Measurements from ENCODE around the gene CHST11.

CHST11 gene

GRCh38 chr12:104651811-104652210, 195.1 kb downstream of the CHST11 start:
- FAIRE-seq (no peak), DNase-seq (ENCODE audit: low spot score) (no peak)

- FAIRE-seq (no peak), DNase-seq (ENCODE audit: low spot score) (no peak)
Observed at GRCh38 chr12:104652358-104652757, 195.6 kb downstream of the CHST11 start.

GRCh38 chr12:104652910-104653309, 196.2 kb downstream of the CHST11 start:
- DNase-seq (ENCODE audit: low spot score) (no peak), FAIRE-seq (no peak)

GRCh38 chr12:104653730-104654664, 197.2 kb downstream of the CHST11 start:
- DNase-seq (ENCODE audit: low spot score) (no peak), FAIRE-seq (no peak)

- DNase-seq (ENCODE audit: low spot score) (no peak), FAIRE-seq (no peak)
Observed at GRCh38 chr12:104654665-104655609, 198.2 kb downstream of the CHST11 start.

- no peak for FAIRE-seq
- no peak for DNase-seq (ENCODE audit: low spot score)
Observed at GRCh38 chr12:104656383-104656782, 199.6 kb downstream of the CHST11 start.

GRCh38 chr12:104656921-104657320, 200.2 kb downstream of the CHST11 start:
- DNase-seq (ENCODE audit: low spot score) (no peak), FAIRE-seq (no peak)

- FAIRE-seq (no peak), DNase-seq (ENCODE audit: low spot score) (no peak)
Observed at GRCh38 chr12:104657726-104658484, 201.2 kb downstream of the CHST11 start.

GRCh38 chr12:104659058-104659457, 202.3 kb downstream of the CHST11 start:
- FAIRE-seq = no peak
- no peak for DNase-seq (ENCODE audit: low spot score)

GRCh38 chr12:104662203-104662602, 205.5 kb downstream of the CHST11 start:
- DNase-seq (ENCODE audit: low spot score) (peak; percentile 9), FAIRE-seq (peak; percentile 35)

GRCh38 chr12:104662908-104663307, 206.2 kb downstream of the CHST11 start:
- DNase-seq (ENCODE audit: low spot score) (no peak), FAIRE-seq (no peak)

- DNase-seq (ENCODE audit: low spot score) (no peak), FAIRE-seq (no peak)
Observed at GRCh38 chr12:104664351-104664750, 207.6 kb downstream of the CHST11 start.

- no peak for FAIRE-seq
Observed at GRCh38 chr12:104665296-104665695, 208.5 kb downstream of the CHST11 start.

GRCh38 chr12:104667139-104667538, 210.4 kb downstream of the CHST11 start:
- DNase-seq (ENCODE audit: low spot score) (no peak), FAIRE-seq (no peak)

More at GRCh38 chr12:104665296-104665695, 208.5 kb downstream of the CHST11 start:
- no peak for DNase-seq (ENCODE audit: low spot score)

- FAIRE-seq (no peak), DNase-seq (ENCODE audit: low spot score) (no peak)
Observed at GRCh38 chr12:104668274-104668718, 211.5 kb downstream of the CHST11 start.

- DNase-seq (ENCODE audit: low spot score) (no peak), FAIRE-seq (no peak)
Observed at GRCh38 chr12:104669089-104669721, 212.5 kb downstream of the CHST11 start.

GRCh38 chr12:104669851-104670337, 213.1 kb downstream of the CHST11 start:
- DNase-seq (ENCODE audit: low spot score) = no peak
- FAIRE-seq = no peak

- FAIRE-seq (no peak), DNase-seq (ENCODE audit: low spot score) (peak; percentile 50)
Observed at GRCh38 chr12:104670439-104671408, 214.0 kb downstream of the CHST11 start.

- DNase-seq (ENCODE audit: low spot score) (peak; percentile 98), FAIRE-seq (peak; percentile 90)
Observed at GRCh38 chr12:104671409-104672095, 214.8 kb downstream of the CHST11 start.
